Inflammatory macrophage treated with lipopolysaccharide for 1 hour (primary cell): ENCODE results near the gene UGT8.
A peak's percentile ranks its signal among the peaks of the same experiment; 100 is the strongest.
"Not testable (repeated sequence)": the region's sequence is repeated elsewhere in the genome, so short reads cannot be mapped to it uniquely, and the experiment has no call there.

Experiments
- DNase-seq, 2 donors: peaks; one replicate each; pipeline ENCODE4 v3.0.0-alpha.2; 2020 to 2022

Gene UGT8

GRCh38 chr4:114598191-114599121 is at the start of gene UGT8:
UGT8 (plus strand) TSS chr4:114598807; CDS start chr4:114622881, 24,074 bp downstream.
- DNase-seq: peak in 1 of 2 donors; percentile 1

DNA sequence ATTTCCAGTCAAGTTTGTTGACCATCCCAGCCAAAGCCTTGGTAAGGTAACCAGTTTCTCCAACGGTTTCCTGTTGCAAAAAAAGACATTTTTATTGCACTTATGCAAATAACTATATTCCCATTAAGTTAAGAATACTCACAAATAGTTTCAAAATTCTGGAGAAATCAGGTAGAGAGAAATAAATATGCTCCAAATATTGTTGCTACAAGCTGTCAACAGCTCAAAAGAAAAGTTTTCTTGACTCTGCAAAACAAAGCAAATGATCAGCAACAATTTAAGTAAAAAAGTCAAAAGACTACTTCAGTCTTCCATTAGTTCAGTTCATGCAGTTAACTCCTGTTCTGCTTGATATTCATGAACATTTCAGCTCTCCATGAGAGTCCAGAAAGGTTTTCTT is 49.0 kb upstream of the UGT8 start:
- no peak for DNase-seq

- no peak for DNase-seq
These were observed 40.1 kb upstream of the UGT8 start for GRCh38 chr4:114558446-114559020.

GRCh38 chr4:114561590-114561989 is 37.0 kb upstream of the UGT8 start:
- DNase-seq: no peak

DNA sequence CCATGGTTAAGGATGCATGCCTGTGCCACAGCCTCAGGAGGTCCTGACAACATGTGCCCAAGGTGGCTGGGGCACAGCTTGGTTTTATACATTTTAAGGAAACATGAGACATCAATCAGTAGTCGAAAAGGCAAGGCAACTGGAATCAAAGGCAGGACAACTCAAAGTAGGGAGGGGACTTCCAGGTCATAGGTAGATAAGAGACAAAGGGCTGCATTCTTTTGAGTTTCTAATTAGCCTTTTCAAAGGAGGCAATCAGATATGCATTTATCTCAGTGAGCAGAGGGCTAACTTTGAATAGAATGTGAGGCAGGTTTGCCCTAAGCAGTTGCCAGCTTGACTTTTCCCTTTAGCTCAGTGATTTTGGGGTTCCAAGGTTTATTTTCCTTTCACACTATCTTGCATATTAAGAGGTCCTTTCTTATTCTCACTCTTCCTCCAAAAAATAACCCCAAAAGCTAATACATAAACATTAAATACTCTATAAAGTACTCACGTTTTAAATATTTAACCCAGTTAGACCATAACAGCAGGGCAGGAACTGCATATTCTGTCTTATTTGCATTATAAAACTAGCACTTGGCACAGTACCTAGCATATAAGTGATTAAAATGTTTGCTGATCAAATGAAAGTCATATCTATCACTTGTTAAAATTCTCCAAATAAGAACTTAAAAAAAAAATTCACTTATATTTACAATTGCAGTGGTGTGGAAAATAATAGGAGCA is 36.3 kb upstream of the UGT8 start:
- DNase-seq: no peak

DNA sequence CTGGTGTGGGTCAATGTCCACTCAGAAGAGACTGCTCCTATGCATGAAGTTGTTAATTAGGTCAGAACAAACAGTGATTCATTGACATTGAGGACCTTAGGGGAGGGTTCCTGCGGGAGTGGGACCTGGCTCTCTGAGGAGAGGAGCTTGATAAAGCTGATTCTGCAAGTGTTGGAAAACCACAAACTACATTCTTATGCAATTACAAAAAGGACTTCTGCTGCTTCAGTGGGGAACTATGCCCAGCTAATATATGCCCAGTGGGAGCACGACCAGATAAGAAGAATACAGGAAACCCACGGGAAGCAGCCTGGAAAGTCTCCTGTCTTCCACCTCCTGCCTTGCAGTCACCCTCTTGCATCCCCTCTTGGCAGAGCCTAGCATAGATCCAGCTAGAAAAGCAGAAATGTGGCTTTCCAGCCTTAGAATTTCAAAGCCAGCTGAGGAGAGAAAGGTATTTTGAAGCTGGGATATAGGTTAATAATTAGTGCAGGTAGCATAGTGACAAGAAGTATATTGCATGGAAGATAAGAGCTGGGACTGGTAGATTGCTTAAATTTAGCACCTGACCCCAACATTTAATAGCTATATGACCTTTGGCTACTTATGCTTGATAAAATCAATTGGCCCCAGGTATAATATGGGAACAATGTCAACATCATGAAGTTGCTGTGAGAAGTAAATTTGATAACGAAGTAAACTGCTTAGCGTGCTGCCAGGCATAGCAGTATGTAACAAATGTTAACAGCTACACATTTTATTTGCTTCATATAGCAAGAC is 34.9 kb upstream of the UGT8 start:
- no peak for DNase-seq

GRCh38 chr4:114577386-114577785 is 21.2 kb upstream of the UGT8 start:
- no peak for DNase-seq

DNA sequence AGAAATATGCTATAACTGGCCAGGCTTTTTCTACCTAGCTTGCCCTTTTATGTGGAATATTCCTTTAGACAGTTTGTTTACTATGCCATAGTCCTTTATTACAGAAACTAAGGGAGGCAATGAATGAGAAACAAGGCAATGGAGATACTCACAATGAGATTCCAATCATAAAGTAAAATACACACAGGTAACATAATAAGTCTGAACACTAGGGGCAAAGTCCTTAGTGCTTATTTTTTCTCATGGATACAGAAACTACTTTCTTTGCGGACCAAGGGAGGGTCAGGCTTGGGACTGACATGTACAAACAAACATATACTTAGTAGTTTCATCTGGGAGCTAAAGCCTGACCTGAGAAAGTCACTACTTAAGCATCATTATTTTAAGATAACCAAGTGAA is 16.0 kb upstream of the UGT8 start:
- no peak for DNase-seq

DNA sequence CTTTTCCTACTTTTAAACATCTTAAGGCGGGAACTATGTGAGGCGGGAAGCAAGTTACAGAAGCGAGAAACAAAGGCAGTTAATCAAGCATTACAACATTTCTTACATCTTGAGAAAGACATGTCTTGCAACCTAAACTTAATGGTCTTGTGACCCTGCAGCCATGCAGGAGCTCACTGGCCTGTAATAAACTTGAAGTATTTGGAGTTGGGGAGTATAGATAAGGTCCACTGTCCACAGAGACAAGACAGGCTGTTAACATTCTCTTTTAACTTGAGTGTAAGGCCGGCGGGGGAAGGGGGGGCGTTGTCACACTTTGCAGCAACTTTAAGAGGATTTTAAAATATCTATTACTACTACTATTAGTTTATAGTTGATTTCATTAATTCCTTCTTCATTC is 10.3 kb upstream of the UGT8 start:
- DNase-seq: no peak

- not testable (repeated sequence) for DNase-seq
These were observed 8.2 kb upstream of the UGT8 start for GRCh38 chr4:114590360-114590759.

- DNase-seq: no peak
These were observed 5.1 kb upstream of the UGT8 start for GRCh38 chr4:114593526-114593925.

GRCh38 chr4:114595207-114595606 is 3.4 kb upstream of the UGT8 start:
- DNase-seq: no peak

GRCh38 chr4:114595921-114596320 is 2.7 kb upstream of the UGT8 start:
- no peak for DNase-seq

DNA sequence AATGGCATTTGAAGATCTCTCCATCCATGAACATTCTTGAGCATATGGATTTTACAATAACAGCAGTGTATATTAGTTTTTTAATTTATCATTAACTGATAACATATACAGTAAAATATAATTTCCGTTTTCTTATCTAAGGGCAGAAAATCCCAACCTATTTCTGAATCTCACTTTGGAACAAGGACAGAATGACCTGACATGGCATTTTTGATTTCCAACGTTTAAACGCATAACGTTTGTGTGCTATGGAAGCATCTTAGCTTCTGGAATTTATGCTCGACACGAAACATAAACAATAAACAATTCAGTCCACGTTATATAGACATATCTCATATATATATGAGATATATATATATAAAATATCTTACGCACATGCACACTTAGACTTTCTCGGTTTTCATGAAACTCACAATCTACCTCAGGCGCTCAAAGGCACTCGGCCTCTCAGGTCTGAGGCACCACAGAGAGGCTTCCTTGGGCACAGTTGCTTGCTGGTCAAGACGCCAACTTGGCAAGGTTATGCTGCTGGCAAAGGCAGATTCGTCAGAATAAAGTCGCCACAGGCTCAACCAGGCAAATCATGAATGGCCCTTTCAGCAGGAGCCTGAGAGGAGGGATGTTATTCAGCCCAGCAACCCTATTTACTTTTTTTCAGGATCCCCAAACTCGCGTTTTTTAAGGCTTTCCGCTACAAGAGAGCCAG is 1.0 kb upstream of the UGT8 start:
- no peak for DNase-seq

DNA sequence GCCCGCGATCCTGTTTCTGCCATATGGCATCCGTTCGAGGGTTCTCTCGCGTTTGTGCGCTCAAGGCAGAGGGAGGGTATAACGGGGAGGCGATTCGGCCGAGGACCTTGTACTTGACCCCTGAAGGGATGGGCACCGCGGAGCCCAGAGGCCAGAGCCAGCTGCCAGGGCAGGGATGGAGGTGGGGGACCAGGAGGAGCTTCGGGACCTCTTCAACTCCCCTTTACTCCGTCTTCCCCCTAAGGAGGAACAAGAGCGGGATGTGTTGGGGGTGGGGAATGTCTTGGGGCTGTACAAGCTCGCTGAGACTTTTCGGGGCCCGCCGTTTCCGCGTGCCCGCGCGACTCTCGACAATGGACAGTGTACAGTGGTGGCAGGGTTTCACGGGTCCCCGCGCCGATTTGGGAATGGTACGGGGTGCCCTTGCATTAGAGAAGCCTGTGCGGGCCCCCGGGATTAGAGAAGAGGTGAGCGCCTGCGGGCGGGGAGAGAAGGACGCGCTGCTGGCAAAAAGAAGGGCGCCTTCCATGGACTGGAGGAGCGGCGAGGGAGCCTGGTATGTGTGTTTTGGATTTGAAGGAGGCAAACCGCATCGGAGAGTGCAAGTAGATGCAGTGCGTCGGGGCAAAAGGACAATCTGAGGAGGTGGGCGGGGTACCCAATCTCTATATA is 760 bp downstream of the UGT8 start:
- DNase-seq: no peak

DNA sequence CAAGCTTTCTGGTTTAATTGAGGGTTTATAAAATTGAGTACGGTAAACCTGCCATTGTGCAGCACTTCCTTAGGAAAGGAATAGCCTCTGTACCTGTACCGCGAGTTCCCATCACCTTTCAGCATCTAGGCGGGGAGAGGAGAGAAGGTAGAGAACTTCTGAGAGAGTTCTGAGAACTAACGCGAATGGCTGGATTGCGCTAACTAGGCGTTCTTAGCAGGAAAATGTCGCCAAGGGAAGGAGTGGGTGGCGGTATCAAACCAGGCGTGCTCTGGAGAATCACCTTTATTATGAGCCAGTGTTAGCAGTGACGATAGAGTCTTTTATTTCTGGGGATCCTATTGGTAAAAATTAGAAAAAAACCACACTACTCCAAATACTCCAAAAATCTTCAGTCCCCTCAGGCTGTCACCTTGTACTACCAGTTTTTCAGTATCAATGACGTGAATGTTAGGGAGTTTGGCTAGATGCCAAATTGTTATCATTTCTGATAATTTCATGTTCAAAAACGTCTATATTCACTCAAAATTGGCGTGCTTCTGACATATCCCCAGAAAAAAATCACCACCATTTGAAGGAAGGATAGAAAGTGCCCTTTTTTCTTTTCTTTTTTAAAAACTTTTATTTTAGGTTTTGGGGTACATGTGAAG is 1.4 kb downstream of the UGT8 start:
- DNase-seq: no peak

- DNase-seq: no peak
These were observed 2.1 kb downstream of the UGT8 start for GRCh38 chr4:114600672-114601071.

DNA sequence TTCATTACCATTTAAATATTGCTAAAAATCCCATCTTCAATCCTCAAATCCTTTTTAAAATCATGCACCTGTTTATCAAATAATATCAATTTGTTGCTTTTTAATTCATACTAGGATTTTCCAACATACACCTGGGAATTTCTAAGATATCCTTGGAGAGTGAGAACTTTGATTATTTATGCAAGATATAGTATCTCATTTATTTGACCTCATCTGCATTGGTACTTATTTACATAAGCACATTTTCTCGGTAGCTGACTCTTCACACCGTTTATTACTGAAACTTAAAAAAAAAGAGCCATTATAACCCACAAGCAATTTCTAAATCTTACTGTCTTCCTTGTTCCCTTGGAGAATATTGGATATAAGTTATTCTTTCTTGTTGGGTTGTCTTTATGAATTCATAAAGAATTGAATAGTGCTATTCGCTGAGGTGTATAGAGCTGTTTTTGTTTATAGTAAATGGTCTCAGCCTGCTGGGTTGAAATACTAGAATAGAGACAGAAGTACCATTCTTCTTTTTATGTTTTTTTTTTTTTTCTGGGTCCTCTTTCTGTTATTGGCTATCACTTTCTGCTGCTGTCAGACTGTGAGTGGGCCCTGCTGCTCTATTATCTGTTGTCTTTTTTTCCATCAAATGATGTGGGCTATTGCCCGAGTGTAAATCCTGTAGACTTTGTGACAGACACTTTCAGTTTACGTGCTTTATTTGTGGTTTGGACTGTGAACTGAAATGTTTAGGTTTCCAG is 2.9 kb downstream of the UGT8 start:
- DNase-seq: no peak

DNA sequence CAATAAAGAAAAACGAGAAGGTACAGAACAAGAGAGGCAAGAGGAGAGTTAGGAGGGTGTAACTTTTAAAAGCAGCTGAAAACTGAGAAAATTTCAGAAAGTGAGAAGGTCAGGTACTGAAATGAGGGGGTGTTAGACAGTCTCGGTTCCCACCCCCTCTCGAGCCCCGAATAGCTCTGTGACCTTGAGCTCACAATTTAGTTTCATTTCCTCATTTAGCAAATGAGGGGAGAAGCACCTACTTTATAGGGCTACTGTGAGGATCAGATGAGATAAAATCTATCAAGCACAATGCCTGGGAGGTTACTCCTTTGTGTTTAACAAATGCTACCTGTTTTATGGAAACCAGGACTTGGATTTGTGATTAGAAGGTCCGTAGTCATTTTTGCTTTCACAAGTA is 4.9 kb downstream of the UGT8 start:
- DNase-seq: no peak

- no peak for DNase-seq
These were observed 7.6 kb downstream of the UGT8 start for GRCh38 chr4:114606245-114606644.
